ENCODE measurements around the gene FIG4.
"Not testable (repeated sequence)": the region's sequence is repeated elsewhere in the genome, so short reads cannot be mapped to it uniquely, and the experiment has no call there.

Gene FIG4

GRCh38 chr6:109762769-109763441 lies 71.8 kb downstream of the FIG4 start:
- no peak for DNase-seq

GRCh38 chr6:109766167-109766566 lies 75.1 kb downstream of the FIG4 start:
- no peak for DNase-seq

GRCh38 chr6:109767961-109768360 lies 76.9 kb downstream of the FIG4 start:
- DNase-seq: no peak

DNA sequence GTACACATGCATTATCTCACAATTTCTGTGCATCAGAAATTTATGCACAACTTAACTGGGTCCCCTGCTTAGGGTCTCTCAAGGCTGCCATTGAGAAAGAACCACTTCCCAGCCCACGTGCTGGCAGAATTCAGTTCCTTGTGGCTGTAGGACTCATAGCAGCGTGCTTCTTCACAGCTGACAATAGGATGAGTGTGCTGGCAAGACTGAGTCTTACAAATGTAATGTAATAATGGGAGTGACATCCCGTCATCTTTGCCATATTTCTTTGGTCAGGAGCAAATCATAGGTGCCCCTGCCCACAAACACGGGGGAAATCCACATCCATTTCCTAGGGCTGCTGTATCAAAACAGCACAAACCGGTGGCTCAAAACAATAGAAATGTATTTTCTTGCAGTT lies 77.4 kb downstream of the FIG4 start:
- DNase-seq: no peak

GRCh38 chr6:109769213-109769612 lies 78.1 kb downstream of the FIG4 start:
- DNase-seq: no peak

DNA sequence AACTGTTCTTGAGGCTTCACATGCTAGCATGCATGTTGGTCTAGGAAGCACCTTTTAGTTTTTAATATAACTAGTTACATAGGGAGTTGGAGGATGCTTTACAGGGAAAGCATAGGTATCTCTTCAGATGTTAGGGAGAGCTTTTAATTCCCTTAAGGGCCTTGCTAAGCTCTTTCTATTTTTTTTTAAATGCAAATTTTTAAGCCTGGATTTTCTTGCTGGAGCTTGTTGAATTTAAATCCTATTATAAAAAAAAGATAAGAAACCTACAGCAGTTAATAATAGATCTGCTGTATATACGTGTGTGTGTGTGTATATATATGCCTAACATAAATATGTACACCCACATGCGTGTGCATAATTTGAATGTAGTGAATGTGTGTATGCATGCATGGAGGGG lies 79.0 kb downstream of the FIG4 start:
- no peak for DNase-seq

DNA sequence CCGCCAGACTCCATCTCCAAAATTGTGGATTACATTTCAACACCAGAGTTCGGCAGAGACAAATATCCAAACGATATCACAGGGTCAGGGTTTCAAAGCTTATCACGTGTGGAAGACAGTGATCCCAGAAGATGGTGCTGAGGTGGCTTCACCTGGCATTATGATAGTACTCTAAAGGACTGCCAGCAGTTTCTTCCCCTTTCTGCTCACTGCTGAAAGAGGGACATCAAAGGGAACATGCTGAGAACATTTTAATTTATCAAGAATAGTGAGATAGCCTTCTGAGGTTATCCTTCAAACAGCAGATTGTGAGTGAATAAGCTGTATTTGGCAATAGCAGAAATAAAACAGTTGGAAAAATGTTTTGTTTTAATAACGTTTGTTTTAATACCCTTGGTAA lies 79.7 kb downstream of the FIG4 start:
- no peak for DNase-seq

- DNase-seq: not testable (repeated sequence)
Measured at GRCh38 chr6:109771939-109772755, 81.1 kb downstream of the FIG4 start.

DNA sequence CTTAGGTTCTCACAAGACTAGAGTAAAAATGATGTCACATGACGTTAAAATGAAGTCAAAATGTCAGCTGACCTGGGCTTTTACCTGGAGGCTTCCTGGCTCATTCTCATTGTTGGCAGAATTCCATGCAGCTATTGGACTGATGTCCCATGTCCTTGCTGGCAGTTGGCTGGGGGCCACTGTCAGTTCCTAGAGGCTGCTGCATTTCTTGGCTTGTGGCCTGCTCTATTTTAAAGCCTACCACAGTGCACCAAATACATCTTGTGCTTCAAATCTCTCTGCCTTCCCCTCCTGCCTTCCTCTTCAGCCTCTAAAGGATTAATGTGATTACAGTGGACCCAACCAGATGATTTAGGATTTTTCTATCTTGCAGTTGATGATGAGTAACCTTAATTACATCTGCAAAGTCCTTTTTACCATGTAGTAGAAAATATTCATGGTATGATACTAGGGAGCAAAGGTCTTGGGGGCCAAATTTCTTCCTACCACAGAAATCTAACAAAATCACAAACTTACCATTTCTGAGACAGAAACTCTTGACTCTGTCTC lies 81.9 kb downstream of the FIG4 start:
- no peak for DNase-seq

DNA sequence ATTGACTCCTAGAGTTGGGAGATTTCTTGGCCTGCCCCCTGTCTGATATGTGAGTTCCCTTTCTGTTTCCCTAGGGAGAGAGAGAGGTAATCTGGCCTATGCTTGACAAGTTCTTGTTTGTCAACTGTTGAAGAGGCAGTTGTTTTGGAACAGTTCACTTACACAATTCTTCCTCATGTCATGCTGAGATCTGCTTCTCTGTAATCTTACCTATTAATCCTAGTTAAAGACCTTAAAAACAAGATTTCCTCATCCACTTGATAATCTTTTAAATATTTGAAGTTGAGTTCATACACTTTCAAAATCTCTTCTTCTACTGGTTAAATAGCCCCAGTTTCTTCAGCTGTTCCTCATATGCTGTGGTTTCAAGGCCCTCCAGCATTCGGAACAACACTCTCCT lies 89.9 kb downstream of the FIG4 start:
- DNase-seq: no peak

DNA sequence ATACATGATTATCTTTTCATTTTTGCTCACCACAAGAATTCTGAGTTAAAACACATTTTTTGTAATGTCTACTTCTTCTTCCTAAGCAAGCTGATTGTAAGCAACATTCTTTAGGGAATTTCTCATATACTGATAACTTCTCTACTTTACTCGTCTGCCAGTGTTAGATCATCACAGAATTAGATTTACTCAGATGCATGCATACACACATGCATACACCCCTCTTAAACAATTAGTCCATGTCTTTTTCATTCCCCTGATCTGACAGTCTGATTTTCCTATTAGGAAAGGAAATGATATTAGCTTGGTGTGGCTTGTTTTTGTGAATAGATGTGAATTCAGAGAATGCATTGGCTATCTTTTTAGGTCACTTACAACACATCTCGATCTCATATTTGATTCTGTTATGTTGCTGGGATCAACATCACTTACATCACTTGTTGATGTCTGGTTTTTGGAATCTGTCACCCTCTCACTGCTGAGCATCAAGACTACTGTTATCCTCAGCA lies 91.4 kb downstream of the FIG4 start:
- DNase-seq: no peak

- no peak for DNase-seq
Measured at GRCh38 chr6:109783250-109783986, 92.3 kb downstream of the FIG4 start.

DNA sequence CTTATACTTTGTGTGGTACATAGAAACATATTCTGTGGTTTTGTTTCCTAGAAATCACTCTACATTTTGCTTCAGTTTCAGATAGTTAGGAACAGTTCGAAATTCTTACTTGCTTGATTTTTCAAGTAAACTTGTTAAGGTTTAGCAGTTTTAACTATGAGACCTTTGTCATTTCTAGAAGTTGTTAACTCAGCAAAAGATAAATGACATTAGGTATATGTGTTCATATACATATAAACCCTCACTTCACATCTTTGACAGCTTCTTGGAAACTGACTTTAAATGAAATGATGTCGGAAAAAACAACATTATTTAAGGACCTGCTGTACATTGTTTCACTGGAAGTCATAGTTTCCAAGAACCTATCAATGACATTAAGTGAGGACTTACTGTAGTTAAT lies 96.2 kb downstream of the FIG4 start:
- no peak for DNase-seq

- no peak for DNase-seq
Measured at GRCh38 chr6:109788687-109789086, 97.6 kb downstream of the FIG4 start.

DNA sequence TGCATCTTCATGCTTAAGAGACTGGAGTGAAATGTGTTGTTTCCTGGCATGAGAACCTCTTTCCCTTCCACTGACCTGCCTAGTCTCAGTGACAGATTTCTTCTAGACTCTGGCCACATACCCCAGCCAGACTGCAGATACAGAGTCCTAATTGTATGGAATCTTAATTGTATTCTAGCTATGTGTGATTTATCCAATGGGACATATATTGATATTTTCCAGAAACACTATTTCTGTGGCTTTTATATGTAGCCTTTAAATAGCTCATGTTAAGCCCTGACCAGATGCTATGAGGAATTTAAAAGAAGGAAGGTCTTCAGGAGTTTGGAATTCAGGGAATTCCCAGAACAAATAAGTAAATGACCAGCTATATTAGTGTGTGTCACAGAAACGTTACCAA lies 99.0 kb downstream of the FIG4 start:
- DNase-seq: no peak

DNA sequence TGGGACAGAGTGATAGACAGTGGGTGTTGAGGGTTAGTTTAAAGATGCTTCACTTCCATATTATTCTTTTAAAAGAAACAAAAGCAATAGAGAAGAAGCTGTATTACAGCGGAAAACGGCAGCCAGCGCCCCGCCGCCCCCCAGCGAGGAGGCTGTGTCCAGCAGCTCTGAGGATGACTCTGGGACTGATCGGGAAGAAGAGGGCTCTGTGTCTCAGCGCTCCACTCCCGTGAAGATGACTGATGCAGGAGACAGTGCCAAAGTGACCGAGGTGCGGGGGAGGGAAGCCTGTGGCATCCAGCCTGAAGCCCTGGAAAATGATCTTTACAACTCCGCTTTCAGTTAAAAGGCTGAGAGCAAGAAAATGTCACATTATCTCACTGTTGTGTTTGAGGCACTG lies 100.2 kb downstream of the FIG4 start:
- DNase-seq: no peak

- no peak for DNase-seq
Measured at GRCh38 chr6:109793021-109793420, 101.9 kb downstream of the FIG4 start.

DNA sequence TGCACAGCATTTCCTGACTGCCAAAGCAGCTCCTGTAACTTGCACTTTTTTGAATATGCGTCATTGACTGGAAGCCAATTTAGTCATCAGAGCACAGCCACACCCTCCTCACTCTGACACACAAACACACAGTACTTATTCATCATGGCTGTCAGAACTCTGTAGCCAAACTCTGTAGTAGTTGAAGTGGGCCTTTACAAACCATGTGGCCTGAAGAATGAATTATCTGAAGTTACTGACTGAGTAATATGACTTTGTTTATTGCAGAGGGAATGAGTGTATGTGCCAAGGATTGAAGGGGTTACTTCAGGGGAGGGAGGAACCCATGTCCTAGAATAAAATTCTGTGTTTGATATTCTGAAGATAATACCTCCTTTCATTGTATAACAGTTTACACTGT lies 102.7 kb downstream of the FIG4 start:
- DNase-seq: peak; percentile 83

- no peak for DNase-seq
Measured at GRCh38 chr6:109794201-109794923, 103.3 kb downstream of the FIG4 start.

GRCh38 chr6:109795994-109796555 lies 105.0 kb downstream of the FIG4 start:
- DNase-seq: no peak

DNA sequence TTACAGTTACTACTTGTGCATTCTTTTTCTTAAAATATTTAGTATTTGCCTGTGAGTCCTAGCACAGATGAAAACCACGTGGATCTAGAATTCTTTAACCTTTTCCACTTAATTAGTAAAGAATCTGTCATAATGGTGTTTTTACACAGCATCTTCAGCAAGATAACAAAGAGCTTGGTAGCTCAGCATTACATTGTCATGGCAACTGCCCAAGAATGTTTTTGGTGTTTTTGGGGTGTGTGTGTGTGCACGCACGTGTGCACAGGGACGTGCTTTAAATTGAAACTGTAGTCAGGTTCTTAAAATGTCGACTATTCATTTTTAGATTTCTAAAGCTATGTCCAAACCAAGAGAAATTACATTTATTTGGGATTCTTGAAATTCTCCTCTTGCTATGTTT lies 108.0 kb downstream of the FIG4 start:
- DNase-seq: no peak

GRCh38 chr6:109799664-109800063 lies 108.6 kb downstream of the FIG4 start:
- no peak for DNase-seq
